HT-29 (cell line): ENCODE measurements around the gene ECSIT. TPM values are rescaled to one million over a fixed set of nuclear protein-coding genes. Genes with fewer than 3 reads are reported as not detected.
"Not testable (repeated sequence)": the region's sequence is repeated elsewhere in the genome, so short reads cannot be mapped to it uniquely, and the experiment has no call there.

Source experiments
- DNase-seq: peaks from one replicate; pipeline ENCODE4 v3.0.0-alpha.2; 2015; ENCODE audit warnings: low spot score
- total RNA-seq: library from RNA; depleted of rRNA; stranded (reverse); fragments of >200 nt; shearing (Covaris generic); gene quantifications from 2 replicates; pipeline ENCODE4 v1.2.3, GENCODE V29; 2014; rRNA removed

The ECSIT gene, protein sequence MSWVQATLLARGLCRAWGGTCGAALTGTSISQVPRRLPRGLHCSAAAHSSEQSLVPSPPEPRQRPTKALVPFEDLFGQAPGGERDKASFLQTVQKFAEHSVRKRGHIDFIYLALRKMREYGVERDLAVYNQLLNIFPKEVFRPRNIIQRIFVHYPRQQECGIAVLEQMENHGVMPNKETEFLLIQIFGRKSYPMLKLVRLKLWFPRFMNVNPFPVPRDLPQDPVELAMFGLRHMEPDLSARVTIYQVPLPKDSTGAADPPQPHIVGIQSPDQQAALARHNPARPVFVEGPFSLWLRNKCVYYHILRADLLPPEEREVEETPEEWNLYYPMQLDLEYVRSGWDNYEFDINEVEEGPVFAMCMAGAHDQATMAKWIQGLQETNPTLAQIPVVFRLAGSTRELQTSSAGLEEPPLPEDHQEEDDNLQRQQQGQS
- total RNA-seq: 55.7 and 56.4 TPM in 2 replicates

DNA sequence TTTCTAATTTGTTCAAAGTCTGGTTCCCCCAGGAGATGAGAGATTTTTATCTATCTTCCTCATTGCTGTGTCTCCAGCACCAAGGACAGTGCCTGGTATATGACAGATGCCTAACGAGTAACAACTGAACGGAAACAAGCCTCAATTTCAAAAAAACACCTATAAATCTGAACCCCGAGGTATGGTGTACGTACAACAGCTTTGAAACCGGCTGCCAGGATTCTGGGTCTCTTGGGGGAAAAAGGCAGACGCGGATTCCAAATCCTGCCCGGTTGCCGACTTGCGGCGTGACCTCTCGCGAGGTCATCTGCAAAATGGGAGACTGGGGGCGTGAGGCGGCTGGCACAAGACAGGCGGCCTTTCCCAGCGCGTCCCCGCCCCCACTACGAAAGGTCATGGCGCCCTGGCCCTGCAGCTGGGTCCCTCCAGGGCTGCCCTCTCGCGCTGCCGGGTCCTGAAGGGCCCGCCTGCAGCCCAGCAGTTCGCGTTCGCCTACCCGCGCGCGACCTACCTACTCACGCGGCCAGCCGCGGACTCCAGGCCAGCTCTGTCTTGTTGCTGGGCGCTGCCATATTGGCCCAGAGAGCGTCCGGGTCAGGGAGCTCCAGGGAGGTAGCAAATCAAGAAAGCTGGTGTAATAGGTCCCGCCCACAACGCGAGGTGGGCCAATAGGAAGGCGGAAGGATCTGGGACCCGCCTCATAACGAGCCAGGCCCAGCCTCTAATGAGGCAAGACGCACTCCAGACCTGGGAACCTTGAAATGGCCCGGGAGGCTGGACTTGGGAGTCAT, at the start of gene ECSIT:
Gene ECSIT, minus strand, starts transcription at position 584 of the 791 bp plus-strand sequence. CDS start 9,964 bp downstream, outside the sequence.
- DNase-seq: peak; percentile 96

DNA sequence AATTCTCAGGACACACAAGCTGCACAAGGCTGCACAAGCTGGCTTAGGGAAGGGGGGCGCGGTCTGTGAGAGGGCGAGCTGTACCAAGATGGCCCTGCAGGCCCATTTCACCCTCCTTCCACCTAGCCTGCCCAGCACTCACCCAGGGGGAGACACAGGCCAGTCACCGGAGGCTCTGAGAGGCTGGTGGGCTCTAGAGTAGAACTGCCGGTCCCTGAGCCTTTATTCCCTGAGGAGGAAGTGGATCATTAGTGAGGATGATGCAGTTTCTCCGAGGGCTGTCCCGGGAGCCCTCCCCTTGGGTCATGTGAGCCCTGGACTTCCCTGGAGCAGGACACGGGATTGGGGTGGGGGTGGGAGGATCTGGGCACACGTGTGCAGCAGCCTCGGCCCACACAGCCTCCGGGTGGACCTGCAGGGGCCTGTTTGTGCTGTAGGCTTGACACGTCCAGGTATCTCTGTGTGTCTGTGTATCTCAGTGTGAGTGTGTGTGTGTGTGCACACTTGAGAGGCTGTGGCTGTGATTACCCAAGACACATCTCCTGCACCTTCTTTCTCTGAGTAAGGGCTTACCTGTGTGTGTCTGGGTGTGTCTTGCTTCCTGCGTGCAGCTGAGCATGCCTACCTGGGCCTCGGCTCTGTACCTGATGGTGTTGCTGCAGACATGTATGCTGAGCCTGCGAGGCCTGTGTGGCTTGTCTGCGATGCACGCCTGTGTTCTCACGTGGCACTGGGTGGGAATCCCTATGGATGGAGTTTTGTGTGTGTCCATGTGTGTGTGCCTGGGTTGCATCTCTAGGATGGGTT, 48.7 kb upstream of the ECSIT start, which contains the start of gene ACP5:
Gene ACP5, minus strand, starts transcription at position 195 of the 807 bp plus-strand sequence. CDS start 328 bp downstream, outside the sequence.
- no peak for DNase-seq

DNA sequence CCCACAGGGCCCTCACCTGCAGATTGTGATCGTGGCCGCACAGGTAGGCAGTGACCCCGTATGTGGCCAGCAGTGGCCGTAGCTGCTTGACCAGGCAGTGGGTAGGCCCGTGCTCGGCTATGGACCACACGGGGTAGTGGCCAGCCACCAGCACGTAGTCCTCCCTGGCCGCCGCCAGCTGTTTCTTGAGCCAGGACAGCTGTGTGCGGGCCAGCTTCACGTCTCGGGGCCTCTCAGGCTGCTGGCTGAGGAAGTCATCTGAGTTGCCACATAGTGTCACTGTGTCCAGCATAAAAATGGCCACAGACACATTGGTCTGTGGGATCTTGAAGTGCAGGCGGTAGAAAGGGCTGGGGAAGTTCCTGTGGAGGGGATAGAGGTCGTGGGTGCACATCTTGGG, 47.3 kb upstream of the ECSIT start:
- DNase-seq: no peak

DNA sequence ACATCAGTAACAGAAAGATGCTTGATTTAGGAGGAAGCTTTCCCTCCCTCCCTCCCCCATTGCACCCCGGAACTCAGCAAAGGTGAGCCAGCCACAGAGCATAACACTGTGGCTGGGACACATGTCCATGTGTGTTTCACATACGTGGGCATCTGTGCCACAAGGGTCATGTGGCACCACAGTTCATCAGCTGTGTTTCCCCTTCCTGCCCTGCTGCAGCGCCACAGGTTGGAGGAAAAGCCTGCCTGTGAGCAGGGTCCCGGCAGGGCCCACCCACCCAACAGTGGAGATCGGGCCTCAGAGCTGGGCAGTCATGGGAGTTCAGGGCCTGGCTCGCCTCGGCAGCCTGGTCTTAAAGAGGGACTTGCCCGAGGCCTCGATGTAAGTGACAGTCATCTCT, 45.8 kb upstream of the ECSIT start:
- no peak for DNase-seq

DNA sequence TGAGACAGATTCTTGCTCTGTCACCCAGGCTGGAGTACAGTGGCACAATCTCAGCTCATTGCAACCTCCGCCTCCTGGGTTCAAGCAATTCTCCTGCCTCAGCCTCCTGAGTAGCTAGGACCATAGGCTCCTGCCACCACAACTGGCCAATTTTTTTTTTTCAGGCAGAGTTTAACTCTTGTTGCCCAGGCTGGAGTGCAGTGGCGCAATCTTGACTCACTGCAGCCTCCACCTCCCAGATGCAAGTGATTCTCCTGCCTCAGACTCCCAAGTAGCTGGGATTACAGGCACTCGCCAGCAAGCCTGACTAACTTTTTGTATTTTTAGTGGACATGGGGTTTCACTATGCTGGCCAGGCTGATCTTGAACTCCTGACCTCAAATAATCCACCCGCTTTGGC, 44.8 kb upstream of the ECSIT start:
- DNase-seq: not testable (repeated sequence)

DNA sequence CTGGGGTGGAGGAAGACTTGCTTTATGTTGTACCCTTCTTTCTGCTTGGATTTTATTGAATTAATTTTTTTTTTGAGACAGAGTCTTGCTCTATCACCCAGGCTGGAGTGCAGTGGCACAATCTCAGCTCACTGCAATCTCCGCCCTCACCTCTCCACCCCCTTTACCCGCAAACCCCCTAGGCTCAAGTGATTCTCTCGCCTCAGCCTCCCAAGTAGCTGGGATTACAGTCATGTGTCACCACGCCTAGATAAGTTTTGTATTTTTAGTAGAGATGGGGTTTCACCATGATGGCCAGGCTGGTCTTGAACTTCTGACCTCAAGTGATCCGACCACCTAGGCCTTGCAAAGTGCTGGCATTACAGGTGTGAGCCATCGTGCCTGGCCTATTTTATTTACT, 44.4 kb upstream of the ECSIT start:
- not testable (repeated sequence) for DNase-seq

DNA sequence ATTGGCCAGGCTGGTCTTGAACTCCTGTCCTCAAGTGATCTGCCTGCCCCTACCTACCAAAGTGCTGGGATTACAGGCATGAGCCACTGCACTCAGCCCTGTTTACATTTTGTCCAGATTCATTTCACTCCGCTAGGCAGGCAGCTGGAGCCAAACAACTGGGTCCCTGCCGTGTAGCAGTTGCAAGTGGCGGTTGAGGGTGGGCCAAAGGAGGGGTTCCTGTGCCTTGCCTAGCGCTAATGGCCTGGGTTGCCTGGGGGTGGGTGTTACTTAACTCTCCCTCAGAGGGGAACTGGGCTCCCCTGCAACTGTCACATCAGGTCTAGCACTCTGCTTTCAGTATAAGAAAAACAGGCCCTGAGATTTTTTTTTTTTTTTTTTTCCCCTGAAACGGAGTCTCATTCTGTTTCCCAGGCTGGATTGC, 41.1 kb upstream of the ECSIT start:
- DNase-seq: no peak

DNA sequence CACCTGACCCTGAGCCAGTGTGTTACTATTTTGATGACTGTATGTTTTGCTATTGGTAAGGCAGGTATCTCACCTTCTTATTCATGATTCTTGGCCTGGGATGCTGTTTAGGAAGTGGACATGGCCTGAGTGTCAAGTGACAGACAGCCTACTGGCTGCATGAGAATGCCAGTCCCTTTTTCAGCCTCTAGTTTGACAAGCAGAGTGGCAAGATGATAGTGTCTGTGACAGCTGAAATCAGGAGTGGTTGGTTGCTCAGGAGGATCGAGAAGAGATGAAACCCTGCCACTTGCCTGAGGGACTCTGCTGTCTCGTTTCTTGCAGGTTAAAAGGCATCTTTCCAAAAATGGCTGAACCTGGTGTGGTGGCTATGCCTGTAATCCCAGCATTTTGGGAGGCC, 37.2 kb upstream of the ECSIT start:
- DNase-seq: no peak

DNA sequence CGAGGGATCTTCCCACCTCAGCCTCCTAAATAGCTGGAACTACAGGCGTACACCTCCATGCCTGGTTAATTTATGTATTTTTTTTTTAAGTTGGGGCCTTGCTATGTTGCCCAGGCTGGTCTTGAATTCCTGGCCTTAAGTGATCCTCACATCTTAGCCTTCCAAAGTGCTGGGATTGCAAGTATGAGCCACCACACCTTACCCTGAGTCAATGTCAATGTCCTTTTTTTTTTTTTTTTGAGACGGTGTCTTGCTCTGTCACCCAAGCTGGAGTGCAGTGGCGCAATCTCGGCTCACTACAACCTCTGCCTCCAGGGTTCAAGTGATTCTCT, 36.7 kb upstream of the ECSIT start:
- DNase-seq: not testable (repeated sequence)

DNA sequence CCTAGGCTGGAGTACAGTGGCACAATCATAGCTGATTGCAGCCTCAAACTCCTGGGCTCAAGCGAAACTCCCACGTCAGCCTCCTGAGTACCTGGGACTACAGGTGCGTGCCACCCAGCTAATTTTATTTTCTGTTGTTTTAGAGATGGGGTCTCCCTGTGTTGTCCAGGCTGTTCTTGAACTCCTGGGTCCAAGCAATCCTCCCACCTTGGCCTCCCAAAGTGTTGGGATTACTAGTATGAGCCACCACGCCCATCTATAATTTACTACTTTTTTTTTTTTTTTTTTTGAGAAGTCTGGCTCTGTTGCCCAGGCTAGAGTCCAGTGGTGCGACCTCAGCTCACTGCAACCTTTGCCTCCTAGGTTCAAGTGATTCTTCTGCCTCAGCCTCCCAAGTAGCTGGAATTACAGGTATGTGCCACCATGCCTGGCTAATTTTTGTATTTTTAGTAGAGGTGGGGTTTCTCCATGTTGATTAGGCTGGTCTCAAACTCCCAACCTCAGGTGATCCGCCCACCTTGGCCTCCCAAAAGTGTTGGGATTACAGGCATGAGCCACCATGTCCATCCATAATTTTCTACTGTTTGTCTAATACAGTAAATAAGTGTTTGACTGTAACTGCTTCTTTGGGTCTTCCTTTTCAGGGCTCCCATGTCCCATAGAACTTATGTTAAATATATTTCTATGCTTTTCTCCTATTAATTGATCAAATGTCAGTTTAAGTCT, 35.3 kb upstream of the ECSIT start:
- not testable (repeated sequence) for DNase-seq

DNA sequence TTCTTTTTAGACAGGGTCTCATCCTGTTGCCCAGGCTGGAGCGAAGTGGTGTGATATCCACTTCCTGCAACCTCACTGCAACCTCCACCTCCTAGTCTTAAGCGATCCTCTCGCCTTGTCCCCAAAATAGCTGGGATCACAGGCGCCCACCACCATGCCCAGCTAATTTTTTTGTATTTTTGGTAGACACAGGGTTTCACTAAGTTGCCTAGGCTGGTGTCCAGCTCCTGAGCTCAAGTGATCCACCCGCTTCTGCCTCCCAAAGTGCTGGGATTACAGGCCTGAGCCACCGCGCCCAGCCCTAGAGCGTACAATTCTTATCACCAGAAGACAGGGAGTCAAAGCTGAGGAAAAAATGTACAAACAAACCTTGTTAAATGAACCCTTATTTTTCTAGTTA, 34.6 kb upstream of the ECSIT start:
- DNase-seq: no peak

DNA sequence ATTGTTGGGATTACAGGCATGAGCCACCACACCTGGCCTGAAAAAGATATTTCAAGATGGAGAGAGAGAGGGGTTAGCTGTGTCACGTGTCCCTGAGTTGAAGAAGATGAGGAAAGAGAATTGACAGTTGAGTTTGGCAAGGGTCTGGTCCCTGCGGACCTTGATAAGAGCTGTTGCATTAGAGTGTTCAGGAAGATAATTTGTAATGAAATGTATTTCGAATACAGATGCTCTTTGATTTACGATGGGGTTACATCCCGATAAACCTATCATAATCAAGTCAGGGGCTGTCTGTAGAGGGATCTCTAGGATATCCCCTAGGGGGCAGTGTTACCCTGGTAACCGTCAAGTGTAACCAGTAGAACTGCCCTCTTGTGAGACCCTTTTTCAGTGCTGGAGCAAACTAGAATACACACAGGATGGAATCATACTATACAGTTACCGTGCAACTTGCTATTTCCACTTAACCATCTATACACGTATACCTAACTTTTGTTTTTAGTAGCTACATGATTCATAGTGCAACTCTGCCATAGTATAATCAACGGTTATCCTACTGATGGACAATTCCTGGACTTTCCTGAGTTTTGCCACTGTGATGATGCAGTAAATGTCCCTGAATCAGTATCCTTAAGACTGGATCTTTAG, 31.6 kb upstream of the ECSIT start:
- DNase-seq: peak; percentile 63

DNA sequence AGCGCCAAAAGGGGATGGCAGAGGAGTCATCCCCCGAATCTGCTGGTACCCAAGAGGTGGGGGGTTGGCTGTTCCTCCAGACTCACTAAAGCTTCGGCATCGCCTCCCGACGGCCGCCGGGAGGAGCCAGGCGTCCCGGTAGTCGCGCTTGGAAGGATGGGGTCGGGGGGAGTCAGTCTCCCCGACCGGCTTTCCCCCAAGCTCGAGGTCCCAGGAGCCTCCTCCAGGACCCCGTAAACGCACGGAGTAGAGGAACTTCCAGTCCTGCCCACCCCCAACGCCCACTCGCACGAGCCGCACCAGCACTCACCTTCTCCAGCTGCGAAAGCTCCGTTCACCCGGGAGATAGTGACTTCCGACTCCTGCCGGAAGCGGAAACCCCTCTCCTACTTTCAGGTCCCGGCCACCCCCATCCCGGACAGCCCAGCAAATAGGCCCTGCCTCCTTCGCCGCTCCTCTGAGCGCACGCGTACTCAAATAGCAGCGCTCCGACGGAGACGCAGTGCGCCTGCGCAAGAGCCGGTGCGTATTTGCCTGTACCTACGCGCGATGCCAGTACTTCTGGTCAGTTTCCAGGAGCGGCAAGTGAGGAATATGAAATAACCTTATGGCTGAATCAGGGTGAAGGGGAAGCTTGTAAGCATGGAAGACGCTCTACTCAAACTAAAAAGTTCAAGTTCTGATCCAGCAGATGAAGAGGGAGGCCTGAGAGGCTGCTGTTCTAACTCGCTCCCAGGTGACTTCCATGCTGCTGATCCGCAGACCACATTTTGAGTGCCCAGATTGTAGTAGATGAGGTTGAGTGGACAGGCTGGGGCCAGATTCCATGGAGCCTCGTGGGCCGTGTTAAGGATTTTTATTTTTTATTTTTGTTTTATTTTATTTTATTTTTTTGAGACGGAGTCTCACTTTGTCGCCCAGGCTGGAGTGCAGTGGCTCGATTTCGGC, 30.2 kb upstream of the ECSIT start, which contains the start of gene ELOF1:
Gene ELOF1, minus strand, starts transcription at position 350 of the 948 bp plus-strand sequence. CDS start 4,883 bp downstream, outside the sequence.
- DNase-seq: peak; percentile 94

DNA sequence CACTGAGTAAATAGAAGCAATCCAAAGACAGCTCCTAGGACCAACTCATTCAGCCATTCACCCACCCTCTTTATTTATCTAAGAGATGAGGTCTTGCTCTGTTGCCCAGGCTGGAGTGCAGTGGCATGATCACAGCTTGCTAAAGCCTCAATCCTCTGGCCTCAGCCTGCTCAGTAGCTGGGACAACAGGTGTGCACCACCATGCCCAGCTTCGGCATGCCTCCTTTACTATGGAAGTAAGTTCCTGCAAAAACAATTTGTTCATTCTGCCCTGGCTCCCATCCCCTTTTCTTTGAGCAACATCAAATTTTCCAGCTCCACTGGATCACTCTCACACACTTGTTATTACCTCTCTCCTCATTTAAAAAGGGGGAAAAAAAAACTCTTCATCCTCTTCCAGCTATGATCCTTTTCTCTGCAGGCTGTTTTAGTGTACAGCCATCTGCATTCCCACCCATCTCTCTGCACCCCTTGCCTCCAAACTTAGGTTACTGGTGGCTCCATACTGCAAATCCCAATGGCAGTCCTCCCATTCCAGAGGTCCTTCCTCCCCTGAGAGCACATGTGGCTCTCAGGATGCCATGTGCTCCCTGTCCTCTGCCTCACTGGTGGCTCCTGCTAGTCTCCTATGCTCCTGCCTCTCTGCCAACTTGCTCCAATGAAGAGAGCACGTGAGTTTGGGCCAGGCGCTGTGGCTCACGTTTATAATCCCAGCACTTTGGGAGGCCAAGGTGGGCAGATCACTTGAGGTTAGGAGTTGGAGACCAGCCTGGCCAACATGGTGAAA, 27.9 kb upstream of the ECSIT start:
- DNase-seq: no peak

DNA sequence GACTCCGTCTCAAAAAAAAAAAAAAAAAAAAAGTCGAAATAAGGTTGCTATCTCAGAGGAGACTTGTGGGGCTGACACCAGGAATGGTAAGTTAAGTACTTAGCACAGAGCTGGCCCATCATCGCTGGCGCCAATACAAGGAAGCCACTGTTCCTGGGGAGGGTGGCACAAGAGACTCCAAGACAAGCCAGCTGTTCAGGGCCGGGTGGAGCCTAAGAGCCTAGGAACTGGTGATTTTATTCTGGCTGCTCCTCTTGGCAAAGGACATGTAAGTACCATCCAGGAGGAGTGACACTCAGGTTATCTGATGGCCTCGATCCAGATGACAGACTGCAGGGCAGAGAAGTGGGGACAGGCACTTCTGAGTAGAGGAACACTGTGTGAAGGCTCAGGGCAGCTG, 26.3 kb upstream of the ECSIT start:
- DNase-seq: no peak

DNA sequence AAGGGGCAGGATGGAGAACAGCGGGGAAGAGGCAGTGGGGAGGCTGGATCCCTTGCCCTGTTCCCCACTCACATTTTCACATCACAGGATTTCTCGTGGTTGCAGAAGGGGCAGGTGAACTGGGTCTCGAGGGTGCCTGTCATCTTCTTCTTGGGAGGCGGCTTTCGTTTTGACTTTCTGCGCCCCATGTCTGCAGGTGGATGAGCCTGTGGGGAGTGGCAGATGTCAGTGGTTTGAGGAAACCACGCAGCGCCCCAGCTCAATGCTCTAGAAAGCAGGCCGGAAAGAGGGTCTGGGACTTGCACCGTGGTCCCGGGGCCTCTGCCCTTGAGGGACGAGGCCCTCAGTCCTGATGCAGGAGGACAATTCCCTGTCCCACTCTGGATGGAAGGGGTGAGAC, 25.2 kb upstream of the ECSIT start:
- DNase-seq: no peak

DNA sequence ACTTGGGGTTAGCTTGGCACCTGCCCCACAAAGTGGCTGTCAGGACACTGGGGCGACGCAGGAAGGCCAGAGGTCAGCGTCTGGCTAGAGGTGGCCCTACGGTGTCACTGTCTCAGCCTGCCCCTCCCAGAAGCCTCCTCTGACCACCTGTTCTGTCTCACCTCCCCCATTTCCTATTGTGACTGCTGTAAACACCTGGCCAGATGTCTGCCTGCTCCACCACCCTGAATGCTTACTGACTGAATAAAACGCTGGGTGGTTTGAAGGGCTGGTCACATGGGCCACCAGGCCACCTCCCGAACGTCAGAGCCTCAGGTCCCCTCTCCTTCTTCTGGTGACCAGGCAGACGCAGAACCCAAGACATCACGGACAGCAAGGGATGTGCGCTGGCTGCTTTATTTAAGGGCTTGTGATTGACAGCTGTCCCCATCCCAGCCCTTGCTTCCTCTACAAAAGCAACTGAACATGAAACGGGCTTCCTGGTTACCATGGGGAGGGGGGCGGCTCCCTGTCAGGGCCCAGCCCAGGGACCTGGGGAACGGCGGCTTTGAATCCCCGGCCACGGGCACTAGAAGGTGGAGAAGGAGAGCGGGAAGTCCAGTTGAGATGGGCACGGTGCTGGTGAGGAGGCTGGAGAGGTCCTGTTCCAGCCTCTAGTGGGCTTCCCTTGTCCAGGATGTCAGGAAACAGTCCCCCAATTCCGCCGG, 23.9 kb upstream of the ECSIT start:
- no peak for DNase-seq
